Measurements from ENCODE around the gene SPG11. TPM values are rescaled to one million over a fixed set of nuclear protein-coding genes. Genes with fewer than 3 reads are reported as not detected.
"Not testable (repeated sequence)": the region's sequence is repeated elsewhere in the genome, so short reads cannot be mapped to it uniquely, and the experiment has no call there.

Gene SPG11
- total RNA-seq, 1 experiment from 2014 or later: 58.8 TPM

DNA sequence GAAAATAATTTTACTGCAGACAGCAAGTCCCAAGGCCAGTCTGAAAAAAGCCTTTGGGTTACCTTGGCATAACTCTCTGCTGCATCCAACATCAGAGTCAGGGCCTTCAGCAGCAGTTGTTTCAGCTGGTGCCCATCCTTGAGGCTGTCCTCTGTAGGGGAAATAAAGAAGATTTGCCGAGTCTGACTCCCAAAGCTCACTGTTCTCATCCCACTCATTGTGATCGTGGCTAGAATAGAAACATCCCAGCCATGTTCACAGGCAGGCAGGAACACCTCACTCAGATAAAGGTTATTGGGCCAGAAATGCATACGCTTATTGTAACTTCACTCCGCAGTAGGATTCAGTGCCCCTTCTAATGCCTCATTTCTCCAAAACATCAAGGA is 97.3 kb downstream of the SPG11 start:
- no peak for DNase-seq (ENCODE audit: low spot score)

- DNase-seq (ENCODE audit: low spot score): no peak
Observed at GRCh38 chr15:44565387-44566154, 97.9 kb downstream of the SPG11 start.

- not testable (repeated sequence) for DNase-seq (ENCODE audit: low spot score)
Observed at GRCh38 chr15:44560926-44561325, 102.5 kb downstream of the SPG11 start.

- DNase-seq (ENCODE audit: low spot score): no peak
Observed at GRCh38 chr15:44554934-44555723, 108.3 kb downstream of the SPG11 start.

- no peak for DNase-seq (ENCODE audit: low spot score)
Observed at GRCh38 chr15:44550734-44551133, 112.7 kb downstream of the SPG11 start.

DNA sequence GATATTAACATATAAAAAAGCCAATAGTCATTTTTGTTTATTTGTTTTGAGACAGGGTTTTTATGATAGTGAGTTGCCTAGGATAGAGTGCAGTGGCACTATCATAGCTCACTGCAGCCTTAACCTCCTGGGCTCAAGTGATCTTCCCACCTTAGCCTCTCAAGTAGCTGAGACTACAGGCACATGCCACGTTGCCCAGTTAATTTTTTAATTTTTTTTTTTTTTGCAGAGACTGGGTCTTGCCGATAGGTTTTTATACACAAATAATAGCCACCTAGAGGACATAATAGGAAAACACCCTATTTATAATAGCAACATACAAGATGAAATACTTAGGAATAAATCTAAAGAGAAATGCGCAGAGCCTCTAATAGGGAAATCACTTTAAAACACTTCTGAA is 113.2 kb downstream of the SPG11 start:
- peak; percentile 58 for DNase-seq (ENCODE audit: low spot score)

DNA sequence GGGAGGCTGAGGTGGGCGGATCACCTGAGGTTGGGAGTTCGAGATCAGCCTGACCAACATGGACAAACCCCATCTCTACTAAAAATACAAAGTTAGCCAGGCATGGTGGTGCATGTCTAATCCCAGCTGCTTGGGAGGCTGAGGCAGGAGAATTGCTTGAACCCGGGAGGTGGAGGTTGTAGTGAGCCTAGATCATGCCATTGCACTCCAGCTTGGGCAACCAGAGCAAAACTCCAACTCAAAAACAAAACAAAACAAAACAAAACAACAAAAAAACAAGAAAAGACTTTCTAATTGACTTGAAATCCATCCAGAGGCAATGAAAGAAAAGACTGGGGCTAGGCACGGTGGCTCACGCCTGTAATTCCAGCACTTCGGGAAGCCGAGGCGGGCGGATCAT is 114.3 kb downstream of the SPG11 start:
- not testable (repeated sequence) for DNase-seq (ENCODE audit: low spot score)

- peak; percentile 38 for DNase-seq (ENCODE audit: low spot score)
Observed at GRCh38 chr15:44545913-44546802, 117.3 kb downstream of the SPG11 start.

- not testable (repeated sequence) for DNase-seq (ENCODE audit: low spot score)
Observed at GRCh38 chr15:44544745-44545144, 118.7 kb downstream of the SPG11 start.

GRCh38 chr15:44542596-44542995 is 120.9 kb downstream of the SPG11 start:
- DNase-seq (ENCODE audit: low spot score): no peak

GRCh38 chr15:44541282-44541958 is 122.0 kb downstream of the SPG11 start:
- no peak for DNase-seq (ENCODE audit: low spot score)

DNA sequence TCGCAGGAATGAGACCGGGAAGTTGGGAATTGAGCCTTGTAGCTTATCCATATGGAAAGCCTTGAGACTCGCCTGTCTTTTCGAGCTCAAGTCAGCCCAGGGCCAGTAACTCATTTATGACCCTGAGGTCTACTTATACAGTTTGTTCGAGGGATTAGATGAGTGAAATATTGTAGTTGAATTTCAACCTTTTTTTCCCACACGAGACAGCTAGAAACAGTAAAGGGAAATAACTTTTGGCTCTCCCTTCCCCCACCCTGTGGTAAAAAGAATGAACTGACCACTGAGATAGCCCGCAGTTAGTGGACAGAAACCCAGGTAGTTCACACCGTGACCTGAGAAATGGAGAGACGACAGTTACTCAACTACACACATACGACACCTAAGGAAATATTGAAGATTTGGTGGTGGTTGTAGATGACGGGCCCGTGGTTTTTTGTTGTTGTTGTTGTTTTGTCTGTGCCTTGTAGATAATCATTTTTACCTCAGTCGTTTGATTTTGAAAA is 125.7 kb downstream of the SPG11 start:
- DNase-seq (ENCODE audit: low spot score): peak; percentile 76

DNA sequence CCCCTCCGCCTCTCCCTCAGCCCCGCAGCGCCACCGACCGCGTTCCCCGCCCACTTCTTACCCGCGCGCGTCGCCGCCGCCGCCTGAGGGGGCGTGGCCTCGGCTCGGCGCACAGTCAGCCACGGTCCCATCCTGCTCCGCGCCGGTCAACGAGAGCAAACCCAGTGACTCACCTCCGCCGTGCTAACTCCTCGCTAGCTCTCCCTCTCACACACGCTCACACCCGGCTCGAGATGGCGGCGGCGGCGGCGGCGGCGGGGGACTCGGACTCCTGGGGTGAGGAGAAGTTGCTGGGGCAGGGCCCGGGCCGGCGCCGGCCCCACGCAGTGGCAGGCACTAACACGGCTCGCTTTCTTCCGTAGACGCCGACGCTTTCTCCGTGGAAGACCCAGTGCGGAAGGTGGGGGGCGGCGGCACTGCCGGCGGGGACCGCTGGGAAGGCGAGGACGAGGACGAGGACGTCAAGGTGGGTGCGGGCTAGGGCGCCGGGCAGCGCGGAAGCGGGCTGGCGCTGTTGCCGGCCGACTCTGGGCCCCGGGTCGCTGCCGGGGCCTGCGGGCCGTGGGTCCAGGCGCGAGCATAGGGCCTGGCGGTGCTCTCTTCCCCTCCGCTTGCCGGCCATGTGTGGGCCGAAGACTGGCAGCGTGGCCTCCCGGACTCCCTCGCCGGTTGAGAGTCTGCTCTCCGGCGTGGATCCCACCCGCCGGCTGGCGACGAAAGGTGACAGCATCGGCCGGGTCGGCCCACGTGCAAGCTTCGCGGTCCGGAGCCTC is 126.3 kb downstream of the SPG11 start, which contains the start of gene EIF3J:
Gene EIF3J, plus strand, starts transcription at position 186 of the 773 bp plus-strand sequence. Its CDS starts 48 bp downstream, at position 234.
- peak; percentile 98 for DNase-seq (ENCODE audit: low spot score)

DNA sequence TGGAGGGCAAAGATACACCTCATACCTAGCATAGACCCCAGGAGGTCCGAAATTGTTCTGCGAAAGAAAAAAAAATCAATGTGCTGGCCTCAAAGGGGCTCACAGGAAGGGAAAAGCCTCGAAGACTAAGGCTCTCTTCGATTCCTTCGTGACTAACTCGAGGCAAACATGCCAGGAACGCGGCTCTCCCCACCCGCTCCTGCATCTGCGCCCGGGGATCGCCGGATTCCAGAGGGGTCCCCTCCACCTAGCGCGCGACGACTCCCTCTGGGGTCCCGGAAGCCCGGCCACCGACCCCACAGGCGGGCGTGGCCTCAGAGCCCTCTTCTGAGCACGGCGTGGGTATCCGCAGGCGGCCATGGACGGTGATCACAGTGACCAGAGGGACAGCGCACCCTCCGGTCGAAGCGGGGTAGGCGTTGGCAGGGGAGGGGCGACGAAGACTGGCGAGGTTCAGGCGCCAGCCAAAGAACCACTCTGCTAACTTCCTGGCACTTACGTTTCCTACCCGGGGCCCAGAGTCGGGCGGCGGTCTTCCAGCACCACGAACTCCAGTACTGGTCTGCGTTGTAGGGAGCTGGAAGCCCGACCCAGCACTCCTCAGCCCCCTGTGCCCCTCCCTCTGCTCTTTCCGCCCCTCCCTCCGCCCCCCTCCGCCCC is 127.0 kb downstream of the SPG11 start:
- DNase-seq (ENCODE audit: low spot score): peak; percentile 93

DNA sequence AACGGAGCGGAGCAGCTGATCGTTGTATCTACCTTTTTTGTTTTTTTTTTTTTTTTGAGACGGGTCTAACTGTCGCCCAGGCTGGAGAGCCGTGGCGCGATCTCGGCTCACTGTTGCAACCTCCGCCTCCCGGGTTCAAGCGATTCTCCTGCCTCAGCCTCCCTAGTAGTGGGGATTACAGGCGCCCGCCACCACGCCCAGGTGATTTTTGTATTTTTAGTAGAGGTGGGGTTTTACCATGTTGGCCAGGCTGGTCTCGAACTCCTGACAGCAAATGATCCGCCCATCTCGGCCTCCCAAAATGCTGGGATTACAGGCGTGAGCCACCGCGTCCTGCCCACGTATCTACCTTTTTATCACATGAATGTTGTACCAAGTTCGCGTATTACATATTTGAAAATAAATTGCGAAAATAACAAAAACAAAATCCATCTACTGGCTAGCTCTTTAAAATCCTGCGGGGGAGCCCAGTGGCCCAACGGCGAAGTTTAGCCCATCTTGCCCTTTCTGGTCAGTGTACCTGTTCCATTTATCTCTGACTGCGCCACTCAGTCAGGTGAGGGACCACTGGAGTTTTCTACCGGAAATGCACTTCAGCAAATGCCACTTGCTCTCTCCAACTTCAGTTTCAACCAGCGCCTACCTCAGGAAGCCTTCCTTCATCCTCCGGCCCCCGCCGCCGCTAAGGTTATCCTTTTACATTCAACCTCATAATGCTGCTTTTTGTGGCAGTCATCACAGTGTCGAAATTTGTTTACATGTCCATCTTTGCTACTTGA is 127.8 kb downstream of the SPG11 start:
- DNase-seq (ENCODE audit: low spot score): peak; percentile 67

DNA sequence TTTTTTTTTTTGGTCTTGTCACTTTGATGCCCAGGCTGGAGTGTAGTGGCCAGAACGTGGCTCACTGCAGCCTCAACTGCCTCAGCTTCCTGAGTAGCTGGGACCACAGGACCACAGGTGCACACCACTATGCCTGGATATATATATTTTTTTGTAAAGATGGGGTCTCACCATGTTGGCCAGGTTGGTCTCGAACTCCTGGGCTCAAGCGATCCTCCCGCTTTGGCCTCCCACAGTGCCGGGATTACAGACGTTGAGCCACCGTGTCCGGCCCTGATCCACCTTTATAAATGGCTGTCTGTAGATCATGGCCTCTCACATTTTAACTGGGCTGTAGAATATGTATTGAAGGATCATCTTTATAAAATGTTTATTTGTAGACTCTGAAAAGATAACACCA is 128.4 kb downstream of the SPG11 start:
- no peak for DNase-seq (ENCODE audit: low spot score)

- no peak for DNase-seq (ENCODE audit: low spot score)
Observed at GRCh38 chr15:44532689-44533088, 130.8 kb downstream of the SPG11 start.

GRCh38 chr15:44532275-44532674 is 131.2 kb downstream of the SPG11 start:
- DNase-seq (ENCODE audit: low spot score): not testable (repeated sequence)

GRCh38 chr15:44530653-44531052 is 132.8 kb downstream of the SPG11 start:
- no peak for DNase-seq (ENCODE audit: low spot score)
